Measurements from ENCODE around the gene PEAR1. TPM values are rescaled to one million over a fixed set of nuclear protein-coding genes. Genes with fewer than 3 reads are reported as not detected.

Gene PEAR1
- polyA plus RNA-seq, 1 experiment, result 14.9 TPM

DNA sequence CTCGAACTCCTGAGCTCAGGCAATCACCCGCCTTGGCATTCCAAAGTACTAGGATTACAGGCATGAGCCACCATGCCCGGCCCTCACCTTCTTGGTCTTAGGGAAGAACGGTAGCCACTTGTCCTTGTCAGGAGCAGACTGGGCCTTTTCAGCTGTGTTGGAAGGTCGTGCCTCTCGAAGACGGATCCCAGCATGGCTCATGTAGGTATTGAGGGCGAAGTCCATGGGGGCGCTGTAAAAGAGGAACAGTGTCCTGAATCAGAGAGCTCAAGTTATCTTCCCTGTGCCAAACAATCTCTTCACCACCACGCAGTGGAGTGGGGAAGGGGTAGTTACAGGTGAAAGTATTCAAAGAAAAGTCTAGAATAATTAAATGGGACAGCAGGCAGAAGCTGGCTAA is 62.8 kb downstream of the PEAR1 start:
- CTCF ChIA-PET, result no interaction called here
- H3K9me3 ChIP-seq (ENCODE audit: control insufficient read depth, insufficient read depth, low read length), result no peaks in the 10 kb centered on the region
- no peak overlapping the region for H3K27ac ChIP-seq (ENCODE audit: low read depth, low read length)
- TF ChIP-seq, protein P1, sequence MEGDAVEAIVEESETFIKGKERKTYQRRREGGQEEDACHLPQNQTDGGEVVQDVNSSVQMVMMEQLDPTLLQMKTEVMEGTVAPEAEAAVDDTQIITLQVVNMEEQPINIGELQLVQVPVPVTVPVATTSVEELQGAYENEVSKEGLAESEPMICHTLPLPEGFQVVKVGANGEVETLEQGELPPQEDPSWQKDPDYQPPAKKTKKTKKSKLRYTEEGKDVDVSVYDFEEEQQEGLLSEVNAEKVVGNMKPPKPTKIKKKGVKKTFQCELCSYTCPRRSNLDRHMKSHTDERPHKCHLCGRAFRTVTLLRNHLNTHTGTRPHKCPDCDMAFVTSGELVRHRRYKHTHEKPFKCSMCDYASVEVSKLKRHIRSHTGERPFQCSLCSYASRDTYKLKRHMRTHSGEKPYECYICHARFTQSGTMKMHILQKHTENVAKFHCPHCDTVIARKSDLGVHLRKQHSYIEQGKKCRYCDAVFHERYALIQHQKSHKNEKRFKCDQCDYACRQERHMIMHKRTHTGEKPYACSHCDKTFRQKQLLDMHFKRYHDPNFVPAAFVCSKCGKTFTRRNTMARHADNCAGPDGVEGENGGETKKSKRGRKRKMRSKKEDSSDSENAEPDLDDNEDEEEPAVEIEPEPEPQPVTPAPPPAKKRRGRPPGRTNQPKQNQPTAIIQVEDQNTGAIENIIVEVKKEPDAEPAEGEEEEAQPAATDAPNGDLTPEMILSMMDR (IDR thresholded peaks at IDR 0.05; ENCODE audit: low read depth, low read length), result no peak
- no peak for DNase-seq (ENCODE audit: low read depth, low spot score)
- no peaks in the 10 kb centered on the region for H3K27me3 ChIP-seq (ENCODE audit: control insufficient read depth, insufficient read depth, low read length)
- POLR2A ChIA-PET, result no interaction called here
- H3K4me3 ChIP-seq (ENCODE audit: low read depth, low read length), result no peak overlapping the region

DNA sequence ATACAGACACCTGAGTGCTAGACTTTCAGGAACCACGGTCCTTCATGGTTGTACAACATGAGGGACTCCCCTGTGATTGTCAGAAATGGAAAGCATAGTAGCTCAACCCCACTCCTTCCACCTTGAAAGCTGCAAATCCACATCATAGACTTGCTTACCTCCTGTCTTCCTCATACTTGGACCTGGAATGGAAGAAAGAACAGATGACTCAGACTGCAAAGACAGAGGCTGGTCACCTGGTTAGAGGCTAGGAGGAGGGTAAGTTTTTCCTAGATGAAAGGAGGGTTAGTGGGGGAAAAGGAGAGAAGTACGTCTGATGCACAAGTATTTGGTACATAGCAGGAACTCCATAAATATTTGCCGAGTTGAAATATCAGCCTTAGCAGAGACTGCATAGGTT is 64.1 kb downstream of the PEAR1 start:
- H3K27ac ChIP-seq (ENCODE audit: low read depth, low read length), result no peak overlapping the region
- CTCF ChIA-PET, result no interaction called here
- no peaks in the 10 kb centered on the region for H3K27me3 ChIP-seq (ENCODE audit: control insufficient read depth, insufficient read depth, low read length)
- no peak for DNase-seq (ENCODE audit: low read depth, low spot score)
- POLR2A ChIA-PET, result no interaction called here
- TF ChIP-seq, protein P1 (IDR thresholded peaks at IDR 0.05; ENCODE audit: low read depth, low read length), result no peak
- H3K4me3 ChIP-seq (ENCODE audit: low read depth, low read length), result no peak overlapping the region
- H3K9me3 ChIP-seq (ENCODE audit: control insufficient read depth, insufficient read depth, low read length), result no peaks in the 10 kb centered on the region

DNA sequence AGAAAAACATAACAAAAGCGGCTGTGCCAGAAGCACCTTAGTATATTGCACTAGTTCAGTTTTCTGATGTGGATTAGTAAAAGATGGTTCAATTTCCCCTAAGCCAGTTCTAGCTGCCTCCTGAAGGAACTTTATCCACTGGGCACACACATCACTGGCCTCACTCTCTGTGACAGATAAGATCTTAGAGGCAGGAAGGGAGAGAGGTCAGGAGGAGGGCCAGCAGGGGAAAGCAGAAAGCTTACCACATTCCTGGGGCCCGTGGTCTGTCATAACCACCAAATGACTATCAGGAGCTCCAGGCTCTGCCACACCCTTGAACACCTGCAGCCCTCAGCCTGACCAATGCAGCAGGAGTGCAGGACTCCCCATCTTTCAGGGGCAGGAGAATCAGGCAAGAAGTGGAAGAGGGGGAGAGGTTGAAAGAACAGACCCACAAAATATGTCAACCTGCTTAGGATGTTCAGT is 64.8 kb downstream of the PEAR1 start:
- no peak overlapping the region for H3K4me3 ChIP-seq (ENCODE audit: low read depth, low read length)
- CTCF ChIA-PET, result interaction anchor here (1.4 kb wide), 1 partner anchor 132 kb away, joined by 3 read pairs; no protein-coding TSS in a partner anchor
- TF ChIP-seq, protein P1 (IDR thresholded peaks at IDR 0.05; ENCODE audit: low read depth, low read length), result no peak
- no peaks in the 10 kb centered on the region for H3K27me3 ChIP-seq (ENCODE audit: control insufficient read depth, insufficient read depth, low read length)
- DNase-seq (ENCODE audit: low read depth, low spot score), result no peak
- POLR2A ChIA-PET, result no interaction called here
- no peaks in the 10 kb centered on the region for H3K9me3 ChIP-seq (ENCODE audit: control insufficient read depth, insufficient read depth, low read length)
- no peak overlapping the region for H3K27ac ChIP-seq (ENCODE audit: low read depth, low read length)

DNA sequence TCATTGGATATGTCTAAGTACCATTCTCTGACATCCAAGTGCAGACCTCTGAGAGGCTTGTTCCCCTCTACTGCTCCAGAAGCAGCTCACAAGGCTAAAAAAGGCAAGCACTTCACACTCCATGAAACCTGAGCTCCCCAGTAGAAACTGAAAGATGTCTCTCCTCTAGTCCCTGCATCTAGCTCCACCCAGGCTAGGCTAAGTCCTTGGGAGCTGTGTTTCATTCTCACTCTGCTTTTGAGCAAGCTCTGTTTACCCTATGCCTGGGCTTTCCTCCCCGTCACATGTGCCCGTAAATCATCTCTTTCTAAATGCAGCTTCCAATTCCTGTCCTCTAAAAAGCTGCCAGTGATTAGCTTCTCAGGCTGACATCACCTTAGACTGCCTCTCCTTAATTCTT is 65.9 kb downstream of the PEAR1 start:
- no peaks in the 10 kb centered on the region for H3K27me3 ChIP-seq (ENCODE audit: control insufficient read depth, insufficient read depth, low read length)
- H3K9me3 ChIP-seq (ENCODE audit: control insufficient read depth, insufficient read depth, low read length), result no peaks in the 10 kb centered on the region
- ChIA-PET POLR2A (interaction anchor here (0.5 kb wide), 1 partner anchor 138 kb away, joined by 9 read pairs; no protein-coding TSS in a partner anchor), CTCF (interaction anchor here (1.0 to 1.8 kb wide), 4 partner anchors 32 to 197 kb away, joined by 3 to 7 read pairs (median 4); no protein-coding TSS in a partner anchor)
- TF ChIP-seq, protein P1 (IDR thresholded peaks at IDR 0.05; ENCODE audit: low read depth, low read length), result no peak
- H3K27ac ChIP-seq (ENCODE audit: low read depth, low read length), result peak overlapping the region; percentile 31
- DNase-seq (ENCODE audit: low read depth, low spot score), result peak; percentile 44
- H3K4me3 ChIP-seq (ENCODE audit: low read depth, low read length), result no peak overlapping the region

DNA sequence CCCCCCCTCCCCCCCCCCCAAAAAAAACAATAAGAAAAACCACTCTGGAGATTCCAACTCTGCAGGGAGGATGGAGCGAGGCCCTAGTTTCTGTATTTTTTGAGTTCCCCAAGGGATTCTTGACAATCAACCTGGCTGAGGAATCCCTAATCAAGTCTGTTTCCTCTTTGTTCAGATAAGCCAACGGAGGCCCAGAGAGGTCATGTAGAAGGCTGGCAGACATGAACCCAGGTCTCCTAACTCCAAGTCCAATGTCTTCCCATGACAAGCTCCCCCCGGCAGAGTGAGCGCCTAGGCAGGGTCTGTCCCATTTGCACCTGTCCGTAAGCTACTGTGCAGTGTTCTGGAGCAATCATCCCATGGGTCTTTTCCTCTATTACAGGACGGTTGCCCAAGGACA is 66.4 kb downstream of the PEAR1 start:
- TF ChIP-seq, protein P1 (IDR thresholded peaks at IDR 0.05; ENCODE audit: low read depth, low read length), result no peak
- Histone ChIP-seq H3K9me3 (ENCODE audit: control insufficient read depth, insufficient read depth, low read length) (no peaks in the 10 kb centered on the region), H3K27me3 (ENCODE audit: control insufficient read depth, insufficient read depth, low read length) (no peaks in the 10 kb centered on the region), H3K4me3 (ENCODE audit: low read depth, low read length) (no peak overlapping the region), H3K27ac (ENCODE audit: low read depth, low read length) (no peak overlapping the region)
- ChIA-PET CTCF (interaction anchor here (1.0 to 1.8 kb wide), 3 partner anchors 32 to 197 kb away, joined by 4 to 7 read pairs (median 5); no protein-coding TSS in a partner anchor), POLR2A (interaction anchor here (0.5 kb wide), 1 partner anchor 138 kb away, joined by 9 read pairs; no protein-coding TSS in a partner anchor)
- DNase-seq (ENCODE audit: low read depth, low spot score), result no peak

Measured in AG04450 (cell line).